Nephron progenitor cell (in vitro differentiated cells): ENCODE results near the gene PLSCR2.

Source experiments
- DNase-seq: peaks from one replicate; pipeline ENCODE4 v3.0.0; 2021
- H3K27ac Mint-ChIP-seq: 2 replicates; pipeline ENCODE4 v1.8.0; 2021; ENCODE audit warnings: mild to moderate bottlenecking, moderate library complexity, mixed read lengths
- H3K27me3 Mint-ChIP-seq: 2 replicates; pipeline ENCODE4 v1.8.0; 2021; ENCODE audit warnings: mild to moderate bottlenecking, low read depth, mixed read lengths; ENCODE audit not compliant: poor library complexity
- H3K36me3 Mint-ChIP-seq: 2 replicates; pipeline ENCODE4 v1.8.0; 2021; ENCODE audit warnings: low read depth, mixed read lengths
- H3K4me1 Mint-ChIP-seq: 2 replicates; pipeline ENCODE4 v1.8.0; 2021; ENCODE audit warnings: mixed read lengths
- H3K4me3 Mint-ChIP-seq: 2 replicates; pipeline ENCODE4 v1.8.0; 2021; ENCODE audit warnings: mild to moderate bottlenecking, moderate library complexity, mixed read lengths
- H3K9me3 Mint-ChIP-seq: 2 replicates; pipeline ENCODE4 v1.8.0; 2021; ENCODE audit warnings: mild to moderate bottlenecking, moderate library complexity, mixed read lengths
- CTCF ChIP-seq: fragments of 200-600 bp; sonication (generic); IDR thresholded peaks from 2 replicates; pipeline ENCODE4 v1.5.0; 2021; ENCODE audit warnings: antibody characterized with exemption

PLSCR2 gene

GRCh38 chr3:146384786-146385185 is 84.6 kb downstream of the PLSCR2 start:
- Mint-ChIP-seq H3K9me3 (no peaks in the 10 kb centered on the region), H3K36me3 (no peaks in the 10 kb centered on the region), H3K27ac (no peak overlapping the region), H3K4me1 (no peaks in the 10 kb centered on the region), H3K4me3 (no peak overlapping the region), H3K27me3 (no peaks in the 10 kb centered on the region)
- TF ChIP-seq CTCF = no peak
- no peak for DNase-seq
